HFFc6 (cell line): ENCODE data around the gene CAPN1. TPM values are rescaled to one million over a fixed set of nuclear protein-coding genes. Genes with fewer than 3 reads are reported as not detected.

Experiments
- DNase-seq: peaks from one replicate; pipeline ENCODE4 v3.0.0-alpha.2; 2018
- H3K27ac Mint-ChIP-seq: 2 replicates; pipeline ENCODE4 v1.8.0; 2020; ENCODE audit warnings: mild to moderate bottlenecking, mixed read lengths
- H3K27me3 Mint-ChIP-seq: 2 replicates; pipeline ENCODE4 v1.8.0; 2021; ENCODE audit warnings: mild to moderate bottlenecking, moderate library complexity, mixed read lengths; ENCODE audit not compliant: insufficient read depth
- H3K36me3 Mint-ChIP-seq: 2 replicates; pipeline ENCODE4 v1.8.0; 2021; ENCODE audit warnings: low read depth, mixed read lengths
- H3K4me1 Mint-ChIP-seq: 2 replicates; pipeline ENCODE4 v1.8.0; 2020; ENCODE audit warnings: low read depth, mixed read lengths
- H3K4me3 Mint-ChIP-seq: 2 replicates; pipeline ENCODE4 v1.8.0; 2020; ENCODE audit warnings: mild to moderate bottlenecking, moderate library complexity, mixed read lengths
- H3K9me3 Mint-ChIP-seq: 2 replicates; pipeline ENCODE4 v1.8.0; 2020; ENCODE audit warnings: mild to moderate bottlenecking, mixed read lengths
- CTCF ChIP-seq: fragments of 200-600 bp; sonication (generic); IDR thresholded peaks from 2 replicates; pipeline ENCODE4 v1.5.0; 2021; ENCODE audit warnings: antibody characterized with exemption, mild to moderate bottlenecking
- total RNA-seq, 6 experiments: library from RNA; stranded (reverse); fragmentation: NEBNext Ultra II Directional; extraction: Animal tissue kit (Norgen Biotek cat#: 25700); gene quantifications; 2 replicates in 1 of 6; 3 replicates in 5 of 6; pipeline ENCODE4 v1.2.3, GENCODE V29; 2021

CAPN1 gene
- total RNA-seq, 6 experiments from 2014 or later = 203 to 271 (median 231) TPM

- Mint-ChIP-seq H3K9me3 (no peaks in the 10 kb centered on the region), H3K4me1 (peaks cover 8% of the 10 kb centered on the region), H3K36me3 (peaks cover 20% of the 10 kb centered on the region; the same call in 1 of the 2 replicates), H3K27ac (no peak overlapping the region), H3K27me3 (no peaks in the 10 kb centered on the region; the same call in 1 of the 2 replicates), H3K4me3 (no peak overlapping the region)
- TF ChIP-seq CTCF = no peak
- no peak for DNase-seq
These were observed 6.3 kb downstream of the CAPN1 start for GRCh38 chr11:65187971-65188461.

GRCh38 chr11:65188486-65188885, 6.8 kb downstream of the CAPN1 start:
- no peak for TF ChIP-seq CTCF
- peaks cover 4% of the 10 kb centered on the region for H3K4me1 Mint-ChIP-seq
- DNase-seq = no peak

DNA sequence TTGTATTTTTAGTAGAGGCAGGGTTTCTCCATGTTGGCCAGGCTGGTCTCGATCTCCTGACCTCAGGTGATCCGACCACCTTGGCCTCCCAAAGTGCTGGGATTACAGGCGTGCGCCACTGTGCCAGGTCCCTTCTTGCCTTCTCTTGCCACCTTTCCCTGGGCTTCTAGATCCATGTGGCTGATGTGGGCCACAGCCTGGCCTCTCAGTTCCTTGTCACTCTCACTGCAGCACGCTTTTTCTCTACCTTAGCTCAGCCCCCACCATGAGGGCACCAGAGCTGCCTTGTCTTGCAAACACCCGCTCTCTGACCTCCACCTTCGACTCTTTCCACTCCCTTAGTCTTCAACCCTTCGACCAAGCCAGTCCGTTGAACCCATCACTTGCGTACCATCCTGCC, 7.5 kb downstream of the CAPN1 start:
- TF ChIP-seq CTCF = no peak
- H3K4me3 Mint-ChIP-seq = no peak overlapping the region
- no peak for DNase-seq
- H3K9me3 Mint-ChIP-seq = no peaks in the 10 kb centered on the region
- H3K27ac Mint-ChIP-seq = no peak overlapping the region
- H3K36me3 Mint-ChIP-seq = peaks cover 20% of the 10 kb centered on the region
- H3K27me3 Mint-ChIP-seq = no peaks in the 10 kb centered on the region; the same call in 1 of the 2 replicates
- H3K4me1 Mint-ChIP-seq = no peaks in the 10 kb centered on the region

More at GRCh38 chr11:65188486-65188885, 6.8 kb downstream of the CAPN1 start:
- Mint-ChIP-seq H3K4me3 (no peak overlapping the region), H3K9me3 (no peaks in the 10 kb centered on the region), H3K27me3 (no peaks in the 10 kb centered on the region; the same call in 1 of the 2 replicates), H3K36me3 (peaks cover 20% of the 10 kb centered on the region; the same call in 1 of the 2 replicates), H3K27ac (no peak overlapping the region)

DNA sequence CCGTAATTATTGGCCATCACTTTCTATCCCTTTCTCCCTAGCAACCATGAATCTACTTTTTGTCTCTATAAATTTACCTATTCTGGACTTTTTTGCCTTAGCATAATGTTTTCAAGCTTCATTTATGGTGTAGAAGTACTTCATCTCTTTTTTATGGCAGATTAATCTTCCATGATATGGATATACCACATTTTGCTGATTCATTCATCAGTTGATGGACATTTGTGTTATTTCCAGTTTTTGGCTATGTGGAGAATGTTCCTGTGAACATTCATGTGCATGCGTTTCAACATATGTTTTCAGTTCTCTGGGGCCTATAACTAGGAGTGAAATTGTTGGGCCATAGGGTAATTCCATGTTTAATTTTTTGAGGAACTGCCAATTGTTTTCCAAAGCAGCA, 12.8 kb downstream of the CAPN1 start:
- Mint-ChIP-seq H3K36me3 (peaks cover 26% of the 10 kb centered on the region), H3K27me3 (no peaks in the 10 kb centered on the region; the same call in 1 of the 2 replicates), H3K27ac (no peak overlapping the region), H3K4me1 (no peaks in the 10 kb centered on the region), H3K4me3 (no peak overlapping the region), H3K9me3 (no peaks in the 10 kb centered on the region)
- no peak for DNase-seq
- no peak for TF ChIP-seq CTCF

DNA sequence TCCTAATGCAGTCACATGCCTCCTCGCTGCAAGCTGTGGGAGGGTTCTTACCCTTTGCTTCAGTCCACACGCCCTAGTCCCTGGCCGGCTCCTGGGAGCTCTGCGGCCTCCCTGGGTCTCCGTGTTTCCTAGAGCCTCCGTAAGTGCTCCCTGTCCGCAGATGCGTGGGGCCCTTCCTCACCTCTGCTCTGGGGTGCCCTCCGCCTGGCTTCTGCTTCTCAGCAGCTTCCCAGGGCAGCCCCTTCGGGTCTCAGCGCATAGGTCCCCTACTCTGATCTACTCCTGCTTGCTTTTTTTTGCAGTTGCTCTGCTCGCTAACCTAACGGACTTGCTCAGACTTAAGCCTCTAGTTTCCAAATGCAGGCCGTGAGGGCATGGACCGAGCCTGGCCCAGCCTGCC, 22.4 kb downstream of the CAPN1 start:
- peaks cover 3% of the 10 kb centered on the region; the same call in 1 of the 2 replicates for H3K27me3 Mint-ChIP-seq
- no peak for DNase-seq
- H3K36me3 Mint-ChIP-seq = peaks cover 15% of the 10 kb centered on the region
- H3K4me1 Mint-ChIP-seq = no peaks in the 10 kb centered on the region
- H3K9me3 Mint-ChIP-seq = no peaks in the 10 kb centered on the region
- no peak for TF ChIP-seq CTCF
- H3K4me3 Mint-ChIP-seq = no peak overlapping the region
- no peak overlapping the region for H3K27ac Mint-ChIP-seq
